GM13976 (cell line): ENCODE results near the gene B3GAT3.

Source experiments
- DNase-seq: peaks from one replicate; pipeline ENCODE4 v3.0.0; 2012; ENCODE audit warnings: low spot score
- CTCF ChIP-seq: IDR thresholded peaks from 2 replicates; pipeline ENCODE4 v1.5.1; 2012; ENCODE audit warnings: borderline replicate concordance, mild to moderate bottlenecking; ENCODE audit not compliant: insufficient read depth; ENCODE audit errors: extremely low read depth, missing control alignments, control extremely low read depth
- in situ Hi-C: fragments of 300-500 bp; cut with MboI; formaldehyde crosslinking; loops from one replicate; pipeline ENCODE4 v1.12.0; 2022; ENCODE audit warnings: low sequenced_read_pairs, mixed read lengths, inconsistent platforms; ENCODE audit not compliant: unreplicated experiment

The B3GAT3 gene

GRCh38 chr11:62608776-62609175, 13.0 kb downstream of the B3GAT3 start:
- TF ChIP-seq CTCF, result no peak
- DNase-seq, result no peak
- in situ Hi-C loops, result no loop called here

- TF ChIP-seq CTCF, result no peak
- DNase-seq, result no peak
- in situ Hi-C loops, result no loop called here
Measured at GRCh38 chr11:62607714-62608113, 14.1 kb downstream of the B3GAT3 start.

GRCh38 chr11:62605902-62606301, 15.9 kb downstream of the B3GAT3 start:
- in situ Hi-C loops, result no loop called here
- DNase-seq, result no peak
- no peak for TF ChIP-seq CTCF

GRCh38 chr11:62605467-62605866, 16.3 kb downstream of the B3GAT3 start:
- in situ Hi-C loops, result no loop called here
- no peak for DNase-seq
- no peak for TF ChIP-seq CTCF

GRCh38 chr11:62604460-62605120, 17.2 kb downstream of the B3GAT3 start:
- in situ Hi-C loops, result no loop called here
- no peak for TF ChIP-seq CTCF
- DNase-seq, result no peak

GRCh38 chr11:62603776-62604299, 17.9 kb downstream of the B3GAT3 start:
- DNase-seq, result no peak
- in situ Hi-C loops, result no loop called here

More at GRCh38 chr11:62603776-62604299, 17.9 kb downstream of the B3GAT3 start:
- no peak for TF ChIP-seq CTCF
